Activated CD4-positive, alpha-beta T cell treated with anti-CD3 and anti-CD28 coated beads, Interleukin-2, amount 50 U/mL, for 16 hours (primary cell): ENCODE results near the gene RNASE11.
"Not testable (repeated sequence)": the region's sequence is repeated elsewhere in the genome, so short reads cannot be mapped to it uniquely, and the experiment has no call there.

Experiments used
- DNase-seq: peaks from one replicate; pipeline ENCODE4 v3.0.0-alpha.2; 2020

Gene RNASE11

DNA sequence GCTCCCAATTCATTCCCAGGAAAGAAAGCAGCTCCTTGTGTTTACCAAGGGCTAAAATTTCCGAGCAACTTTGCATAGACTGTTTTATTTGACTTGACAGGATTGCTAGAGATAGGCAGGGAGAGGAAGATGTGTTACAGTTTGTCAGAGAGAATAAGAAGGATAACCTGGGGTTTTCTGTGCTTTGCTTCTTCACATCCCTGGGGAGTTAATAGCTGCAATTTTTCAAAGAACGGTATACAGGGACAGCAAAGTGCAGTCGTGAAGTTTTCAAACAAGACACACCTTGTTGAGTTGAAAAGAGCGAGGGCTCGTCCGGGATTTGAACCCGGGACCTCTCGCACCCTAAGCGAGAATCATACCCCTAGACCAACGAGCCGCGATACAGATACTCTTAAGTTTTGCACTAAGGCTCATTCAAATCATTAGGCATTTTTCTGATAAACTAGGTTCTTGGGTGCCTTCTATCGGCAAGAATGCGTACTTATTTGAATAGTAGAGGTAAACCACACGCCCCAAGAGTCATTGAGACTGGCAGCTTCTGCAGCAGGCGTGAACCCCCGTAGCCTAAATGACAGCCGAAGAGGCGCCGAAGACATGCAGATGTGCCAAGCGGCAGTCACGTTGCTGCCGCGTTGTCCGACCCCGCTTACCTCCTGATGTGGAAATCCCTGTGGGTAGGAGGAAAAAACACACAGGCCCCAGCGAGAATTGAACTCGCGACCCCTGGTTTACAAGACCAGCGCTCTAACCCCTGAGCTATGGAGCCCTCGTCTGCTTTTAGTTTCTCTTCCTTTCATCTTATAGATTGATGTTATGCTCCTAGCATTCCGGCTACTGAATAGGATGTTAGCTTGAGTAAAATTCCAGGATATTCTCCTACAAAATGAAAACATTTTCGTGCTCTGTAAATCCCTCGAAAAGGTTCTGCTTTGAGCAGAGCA lies 25.6 kb upstream of the RNASE11 start:
- peak; percentile 97 for DNase-seq

DNA sequence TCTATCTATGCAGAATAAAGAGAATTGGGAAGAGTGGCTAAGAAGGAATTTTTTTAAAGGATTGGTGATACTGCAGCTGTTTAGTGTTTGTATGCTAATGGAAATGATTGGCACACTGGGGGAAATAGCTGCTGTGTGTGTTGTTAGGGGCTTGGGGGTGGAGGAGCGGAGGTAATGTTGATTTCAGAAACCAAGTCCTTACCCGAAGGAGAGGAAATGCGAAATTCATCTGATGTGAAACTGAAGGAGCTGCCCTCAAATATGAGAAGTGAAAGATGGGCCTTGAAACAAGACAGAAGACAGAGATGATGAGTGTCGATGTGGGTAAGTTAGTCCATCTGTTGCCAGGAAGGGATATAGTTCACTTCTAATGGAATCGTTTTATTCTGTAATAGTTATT lies 24.6 kb upstream of the RNASE11 start:
- DNase-seq: no peak

DNA sequence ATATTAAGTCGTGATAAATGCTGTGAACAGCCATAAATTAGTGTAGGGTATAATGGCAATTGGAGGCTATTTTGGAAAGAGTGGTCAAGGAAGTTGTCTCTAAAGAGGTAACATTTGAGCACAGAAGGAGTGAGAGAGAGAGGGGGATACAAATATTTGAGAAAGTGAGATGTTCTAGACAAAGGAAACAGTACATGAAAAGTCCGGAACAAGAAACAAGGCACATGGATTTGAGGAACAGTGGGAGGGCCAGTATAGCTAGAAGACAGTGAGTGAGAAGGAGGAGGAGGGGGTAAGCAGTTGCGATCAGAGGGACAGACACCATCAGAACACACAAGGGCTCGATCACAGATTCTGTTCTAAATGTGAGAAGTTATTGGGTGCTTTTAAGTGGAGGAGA lies 23.5 kb upstream of the RNASE11 start:
- DNase-seq: no peak

DNA sequence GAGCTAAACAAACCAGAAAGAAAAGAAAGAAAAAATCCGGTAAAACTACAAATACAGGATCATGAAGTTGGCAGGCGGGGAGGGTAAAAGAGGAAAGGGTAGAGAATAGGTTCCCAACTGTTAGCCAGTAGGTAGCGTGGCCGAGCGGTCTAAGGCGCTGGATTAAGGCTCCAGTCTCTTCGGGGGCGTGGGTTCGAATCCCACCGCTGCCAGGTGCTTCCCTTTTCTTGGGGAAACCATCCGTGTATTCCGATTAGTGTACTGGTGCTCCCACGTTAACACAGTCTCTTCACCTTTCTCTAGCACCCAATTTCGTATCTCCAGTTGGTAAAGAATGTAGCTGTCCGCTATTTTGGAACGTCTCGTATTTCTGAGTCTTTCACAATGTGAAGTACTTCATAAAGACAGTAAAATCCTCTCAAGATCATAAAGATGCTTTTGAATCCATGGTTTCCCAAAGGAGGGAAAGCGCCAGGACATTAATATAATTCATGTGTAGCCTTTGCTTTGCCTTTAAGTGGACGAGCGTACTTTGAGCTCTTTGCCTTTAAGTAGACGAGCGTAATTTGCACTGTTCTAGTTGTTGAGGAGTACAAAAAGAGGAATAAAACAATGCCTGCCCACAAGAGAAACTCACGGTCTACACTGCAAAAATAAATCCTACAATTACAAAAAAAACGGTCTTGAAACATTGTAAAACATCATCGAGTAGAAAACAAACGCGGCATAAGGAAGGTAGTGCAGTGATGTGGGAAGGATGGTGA lies 22.4 kb upstream of the RNASE11 start:
- DNase-seq: peak; percentile 90

DNA sequence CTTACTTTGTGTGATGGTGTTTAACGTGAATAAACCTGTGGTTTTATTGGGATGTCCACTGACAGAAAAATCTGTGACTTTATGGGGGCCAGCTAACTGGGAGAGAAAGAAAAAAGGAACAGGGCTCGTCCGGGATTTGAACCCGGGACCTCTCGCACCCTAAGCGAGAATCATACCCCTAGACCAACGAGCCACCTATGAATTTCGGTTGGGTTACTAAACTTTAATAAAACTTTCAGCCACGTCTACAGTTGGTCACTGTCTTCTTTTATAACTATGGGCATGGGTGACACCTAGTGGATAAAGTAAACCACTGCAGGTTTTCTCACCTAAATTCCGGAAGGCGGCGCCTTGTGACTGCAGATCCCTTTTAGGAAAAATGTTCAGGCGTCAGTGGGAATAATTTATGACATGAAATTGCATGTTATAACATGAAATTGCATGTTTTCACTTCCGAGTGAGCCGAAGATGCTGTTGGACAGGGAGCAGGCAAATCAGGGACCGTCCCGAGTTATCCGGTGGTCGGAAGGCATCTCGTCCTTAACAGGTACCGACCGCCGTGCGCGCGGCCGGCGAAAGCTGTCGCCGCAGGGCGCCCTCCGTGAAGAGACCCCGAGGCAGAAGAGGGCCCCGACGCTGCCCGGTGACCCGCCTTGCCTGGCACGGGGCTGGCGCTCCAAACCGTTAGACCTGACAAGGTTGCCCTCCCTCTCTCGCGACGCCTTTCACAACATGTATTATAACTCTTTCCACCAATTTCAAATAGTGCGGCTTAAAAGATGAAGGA lies 21.6 kb upstream of the RNASE11 start:
- peak; percentile 92 for DNase-seq

DNA sequence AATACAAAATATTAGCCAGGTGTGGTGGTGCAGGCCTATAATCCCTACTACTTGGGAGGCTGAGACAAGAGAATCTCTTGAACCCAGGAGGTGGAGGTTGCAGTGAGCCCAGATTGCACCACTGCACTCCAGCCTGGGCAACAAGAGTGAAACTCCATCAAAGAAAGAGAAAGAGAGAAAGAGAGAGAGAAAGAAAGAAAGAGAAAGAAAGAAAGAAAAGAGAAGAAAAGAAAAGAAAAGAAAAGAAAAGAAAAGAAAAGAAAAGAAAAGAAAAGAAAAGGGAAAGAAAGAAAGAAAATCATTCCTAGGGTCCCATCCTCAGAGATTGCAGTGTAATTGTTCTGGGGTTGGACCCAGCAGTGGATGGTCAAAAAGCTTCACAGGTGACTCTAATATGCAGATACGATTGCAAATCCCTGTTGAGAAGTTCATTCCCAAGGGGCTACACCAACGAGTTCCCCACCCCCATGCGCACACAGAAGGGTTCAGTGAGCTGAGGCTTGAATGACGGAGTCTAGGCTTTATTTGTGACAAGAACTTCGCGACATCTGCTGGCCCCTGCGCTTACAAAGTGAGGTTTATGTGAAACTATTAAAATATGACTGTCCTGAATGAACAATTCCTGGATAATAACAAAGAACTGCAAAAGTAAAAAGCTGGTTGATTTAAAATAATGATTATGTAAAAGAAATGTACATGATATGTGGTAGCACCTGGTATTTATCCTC lies 20.7 kb upstream of the RNASE11 start:
- no peak for DNase-seq

DNA sequence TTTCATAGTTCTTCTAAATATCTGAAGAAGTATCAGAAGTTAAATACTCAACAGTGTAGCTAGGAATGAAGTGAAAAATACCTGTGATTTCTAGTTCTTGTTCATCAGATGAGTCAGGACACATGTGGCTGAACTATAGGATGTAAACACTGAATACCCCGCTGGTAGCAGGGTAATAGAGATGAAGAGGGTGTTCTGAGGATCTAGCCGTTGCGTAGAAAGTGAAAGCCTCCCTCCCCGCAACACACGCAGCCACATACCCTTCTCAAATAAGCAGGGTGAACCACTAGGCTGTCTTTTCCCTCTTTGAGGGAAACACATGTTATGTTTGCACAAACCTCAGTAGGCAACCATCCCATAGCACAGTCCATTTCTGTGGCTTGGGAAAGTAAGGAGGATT lies 19.8 kb upstream of the RNASE11 start:
- peak; percentile 61 for DNase-seq

DNA sequence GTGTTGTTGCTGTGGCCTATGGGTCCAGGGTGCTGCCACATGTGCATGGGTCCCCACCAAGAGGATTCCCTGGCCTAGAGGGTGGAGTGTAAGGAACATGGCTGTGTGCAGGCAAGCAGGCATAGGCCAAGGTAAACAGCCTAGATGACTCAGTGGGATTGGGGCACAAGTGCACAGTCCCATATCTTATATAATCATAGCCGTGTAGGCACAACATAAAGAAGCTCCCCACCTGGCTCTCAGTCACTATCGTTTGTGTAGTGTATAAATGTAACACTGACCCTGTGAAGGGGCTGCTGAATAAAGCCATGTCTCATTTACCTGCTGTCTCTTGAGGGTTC lies 19.1 kb upstream of the RNASE11 start:
- no peak for DNase-seq

DNA sequence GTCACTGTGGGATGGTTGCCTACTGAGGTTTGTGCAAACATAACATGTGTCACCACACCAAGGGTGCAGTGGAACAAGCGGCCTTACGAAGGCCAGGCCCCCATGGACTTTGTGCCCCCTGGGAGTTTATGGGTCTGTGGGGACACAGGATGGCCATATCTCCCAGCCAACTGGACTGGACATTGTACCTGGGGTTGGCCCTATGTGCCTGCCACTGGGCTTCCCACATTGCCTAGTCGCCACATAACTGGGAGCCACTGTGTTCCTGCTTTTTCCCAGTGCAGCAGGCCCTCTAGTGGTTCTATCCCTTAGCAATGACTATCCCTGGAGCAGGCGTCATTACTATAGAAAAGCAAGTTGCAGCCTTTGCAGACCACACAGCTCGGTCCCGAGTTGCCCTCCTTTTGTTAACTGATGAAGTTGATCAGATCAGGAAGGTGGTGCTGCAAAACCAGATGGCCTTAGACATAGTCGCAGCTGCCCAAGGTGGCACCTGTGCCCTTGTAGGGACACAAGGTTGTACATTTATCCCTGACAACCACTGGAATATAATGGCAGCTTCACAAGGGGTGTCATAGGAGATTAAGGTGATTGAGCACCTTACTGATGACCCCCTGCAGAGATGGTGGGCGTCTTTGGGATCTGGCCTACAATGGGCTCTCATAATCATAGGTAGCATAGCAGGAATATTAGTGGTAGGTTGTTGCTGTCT lies 18.5 kb upstream of the RNASE11 start:
- DNase-seq: no peak

DNA sequence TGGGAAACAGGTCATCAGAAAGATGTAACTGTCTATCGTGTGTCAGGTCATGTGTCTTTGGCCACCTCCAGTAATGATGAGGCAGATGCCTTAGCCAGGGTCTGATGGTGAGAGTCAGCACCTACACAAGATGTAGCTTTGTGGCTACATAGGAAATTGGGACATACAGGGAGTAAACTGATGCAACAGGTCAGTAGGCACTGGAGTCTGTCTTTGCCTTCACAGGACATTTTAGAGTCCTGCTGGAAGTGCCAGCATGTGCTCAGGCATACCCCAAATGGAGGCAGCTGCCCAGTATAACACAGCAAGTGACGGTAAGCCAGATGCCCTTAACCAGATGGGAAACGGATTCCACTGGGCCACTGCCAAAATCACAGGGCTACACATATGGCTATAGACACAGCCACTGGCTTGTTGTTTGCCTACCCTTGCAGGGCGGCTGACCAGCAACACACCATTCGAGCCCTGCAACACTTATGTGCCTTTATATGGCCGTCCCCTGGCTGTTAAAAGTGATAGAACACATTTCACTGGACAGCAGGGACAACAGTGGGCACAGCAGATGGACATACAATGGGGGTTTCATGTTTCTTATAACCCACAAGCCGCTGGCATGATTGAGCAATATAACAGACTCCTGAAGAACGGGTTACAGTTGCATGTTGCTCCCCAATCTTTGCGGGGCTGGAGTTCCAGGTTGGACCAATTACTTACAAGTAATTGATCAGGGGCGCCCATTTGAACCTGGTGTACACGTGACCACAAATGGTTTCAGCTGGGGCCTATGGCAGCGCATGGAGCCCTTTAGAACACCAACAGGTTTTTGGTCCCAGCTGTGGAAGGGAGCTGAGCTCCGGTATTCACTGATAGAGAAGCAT lies 16.3 kb upstream of the RNASE11 start:
- no peak for DNase-seq

DNA sequence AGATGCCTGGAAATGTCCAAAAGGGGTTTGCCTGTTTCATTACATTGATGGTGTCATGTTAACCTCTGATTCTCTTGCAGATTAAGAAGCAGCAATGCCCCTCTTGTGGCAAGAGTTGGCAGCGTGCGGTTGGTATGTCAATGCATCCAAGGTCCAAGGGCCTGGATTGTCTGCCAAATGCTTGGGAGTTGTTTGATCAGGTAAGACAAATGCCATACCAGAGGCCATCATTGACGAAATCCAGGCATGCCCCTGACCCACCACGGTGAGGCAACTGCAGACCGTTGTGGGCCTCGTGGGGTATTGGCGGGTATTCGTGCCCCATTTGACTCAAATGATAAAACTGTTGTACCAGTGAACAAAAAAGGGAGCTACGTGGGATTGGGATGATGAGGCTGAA lies 14.8 kb upstream of the RNASE11 start:
- no peak for DNase-seq

DNA sequence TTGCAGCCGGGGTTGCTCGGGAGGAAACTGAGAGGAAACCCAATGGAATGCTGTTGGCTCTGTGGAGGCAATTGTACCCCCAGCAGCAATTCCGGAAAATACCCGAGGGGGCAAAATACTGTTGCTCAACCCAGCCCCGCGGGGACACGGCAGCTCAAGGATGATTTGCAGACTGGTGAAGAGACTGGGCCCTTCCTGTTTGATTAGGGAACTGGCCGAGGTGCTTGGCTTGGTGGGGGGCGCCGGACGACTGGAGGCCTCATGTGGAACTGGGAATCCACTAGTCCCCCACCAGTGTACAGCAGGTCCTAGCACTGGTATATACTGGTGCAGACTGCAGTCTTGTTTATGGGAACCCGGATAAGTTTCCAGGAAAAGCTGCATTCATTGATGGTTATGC lies 13.7 kb upstream of the RNASE11 start:
- no peak for DNase-seq

DNA sequence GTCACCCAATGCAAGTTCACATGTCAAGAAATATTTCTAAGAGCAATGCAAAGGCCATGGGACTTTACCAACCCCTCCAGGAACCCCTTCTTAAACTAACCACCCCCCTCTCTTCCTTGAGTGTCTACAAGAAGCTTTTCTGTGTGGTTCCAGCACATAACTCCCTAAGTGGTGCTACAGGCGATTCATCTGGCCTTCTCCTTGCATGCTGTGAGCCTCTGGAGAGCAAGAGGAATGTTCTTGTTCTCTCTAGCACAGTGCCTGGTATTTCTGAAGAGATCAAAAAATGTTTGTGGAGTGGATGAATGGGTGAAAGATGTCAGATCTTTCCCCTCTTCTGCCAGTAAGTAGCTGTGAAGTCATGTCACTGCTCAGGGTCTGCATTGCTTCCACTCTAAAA lies 9.3 kb upstream of the RNASE11 start:
- DNase-seq: no peak

DNA sequence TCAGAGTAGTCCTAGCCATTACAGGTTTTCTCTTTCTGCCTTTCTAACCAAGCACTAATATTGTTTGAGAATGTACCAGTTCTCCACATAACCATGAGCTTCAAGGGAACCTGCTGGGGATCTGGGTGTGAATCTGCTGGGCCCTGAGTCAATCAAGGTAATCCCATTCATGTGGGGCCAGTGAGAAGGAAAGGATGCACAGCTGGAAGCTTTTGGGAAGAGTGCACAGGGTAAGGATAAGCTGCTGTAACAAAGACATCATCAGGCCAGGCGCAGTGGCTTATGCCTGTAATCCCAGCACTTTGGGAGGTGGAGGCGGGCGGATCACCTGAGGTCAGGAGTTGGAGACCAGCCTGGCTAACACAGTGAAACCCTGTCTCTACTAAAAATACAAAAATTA lies 7.9 kb upstream of the RNASE11 start:
- not testable (repeated sequence) for DNase-seq

DNA sequence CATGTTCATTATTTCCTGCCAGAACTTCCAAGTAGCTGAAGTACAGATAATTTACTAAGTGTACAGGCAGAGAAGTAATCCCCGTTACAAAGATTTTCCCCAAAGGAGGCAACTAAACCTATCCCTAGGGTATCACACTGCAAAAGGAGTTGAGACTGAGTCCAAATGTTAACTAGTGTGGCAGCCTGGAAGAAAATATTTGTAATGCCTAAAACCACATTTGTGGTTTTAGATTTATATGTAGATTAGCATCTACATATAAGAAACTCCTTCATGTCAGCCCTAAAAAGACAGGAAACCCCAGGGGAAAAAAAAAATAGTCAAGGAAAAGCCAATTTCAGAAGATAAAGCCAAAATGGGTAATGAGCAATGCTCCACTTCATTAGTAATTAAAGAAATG lies 4.8 kb upstream of the RNASE11 start:
- no peak for DNase-seq

DNA sequence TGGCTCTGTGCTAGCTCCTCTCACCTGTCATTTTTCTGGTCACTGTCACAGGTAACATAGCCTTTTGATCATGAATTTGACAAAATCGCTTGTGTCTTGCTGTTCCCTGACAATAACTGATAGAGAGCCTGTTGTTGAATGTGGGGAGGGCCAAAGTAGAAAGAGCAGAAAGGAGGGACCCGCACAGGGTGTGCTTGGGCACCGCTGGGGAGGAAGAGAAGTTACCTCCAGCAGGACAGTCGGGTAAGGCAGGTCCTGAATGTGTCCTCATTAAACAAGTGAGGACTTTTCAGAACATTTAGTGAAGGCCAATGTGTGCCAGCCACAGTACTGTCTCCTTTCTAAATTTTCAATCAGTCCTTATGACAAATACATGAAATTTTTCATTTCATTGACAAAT lies 3.4 kb upstream of the RNASE11 start, which contains the start of gene RNASE12:
TSS of gene RNASE12 (minus strand) at position 142 of the 400 bp plus-strand sequence. CDS start 653 bp downstream, outside the sequence.
- DNase-seq: no peak

DNA sequence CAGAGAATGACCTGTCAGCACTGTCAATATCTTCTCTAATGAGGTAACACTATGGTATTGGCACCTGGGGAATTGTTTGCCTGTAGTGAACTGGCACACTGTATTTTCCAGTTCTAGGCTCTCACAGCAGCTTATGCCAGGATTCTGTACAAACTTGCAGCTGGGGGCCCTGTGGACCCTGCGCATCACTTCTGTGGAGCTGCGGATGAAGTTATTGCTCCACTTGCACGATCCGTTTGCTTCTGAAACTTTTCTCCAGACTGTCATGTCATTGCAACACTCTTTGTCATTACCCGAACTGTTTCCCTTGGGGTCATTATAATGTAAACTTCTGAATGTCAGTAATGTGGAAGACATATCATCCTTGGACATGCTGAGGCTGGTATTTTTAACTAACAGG lies 3.9 kb downstream of the RNASE11 start:
- DNase-seq: no peak

DNA sequence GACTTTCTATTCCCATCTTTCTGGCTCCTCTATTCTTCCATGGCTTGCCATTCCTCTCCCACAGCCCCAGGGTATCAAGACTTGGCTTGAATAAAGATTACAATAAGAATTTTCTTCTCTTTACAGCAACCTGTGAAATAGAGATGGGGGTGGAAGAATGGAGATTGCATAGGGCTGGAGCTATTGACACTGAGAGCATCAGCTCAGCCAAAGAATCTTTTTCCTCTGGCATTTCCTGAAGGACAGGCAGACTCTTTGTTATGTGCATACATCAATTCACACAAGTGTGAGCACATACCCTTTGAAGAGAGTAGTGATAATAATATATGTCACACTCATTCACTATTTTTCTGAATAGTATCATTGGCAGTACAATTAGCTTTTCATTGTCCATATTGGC lies 4.7 kb downstream of the RNASE11 start:
- no peak for DNase-seq

DNA sequence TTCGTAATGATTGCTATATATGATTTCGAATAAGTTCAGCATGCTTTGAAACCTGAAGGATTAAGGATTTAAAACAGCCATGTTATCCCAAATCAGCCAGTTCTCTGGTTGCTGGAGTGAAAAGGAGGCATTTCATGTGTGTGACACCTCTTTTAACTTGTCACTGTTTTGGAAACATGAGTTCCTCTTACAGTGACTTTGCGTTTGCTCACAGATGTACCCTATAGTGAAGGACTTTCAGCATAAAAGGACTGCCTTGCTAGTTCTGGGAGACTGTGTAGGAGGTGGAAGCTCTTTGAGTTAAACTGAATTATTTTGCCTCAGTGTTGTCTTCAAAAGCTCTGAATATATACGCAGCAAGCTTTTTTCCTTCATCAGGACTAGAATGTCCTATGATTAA lies 7.6 kb downstream of the RNASE11 start:
- no peak for DNase-seq

DNA sequence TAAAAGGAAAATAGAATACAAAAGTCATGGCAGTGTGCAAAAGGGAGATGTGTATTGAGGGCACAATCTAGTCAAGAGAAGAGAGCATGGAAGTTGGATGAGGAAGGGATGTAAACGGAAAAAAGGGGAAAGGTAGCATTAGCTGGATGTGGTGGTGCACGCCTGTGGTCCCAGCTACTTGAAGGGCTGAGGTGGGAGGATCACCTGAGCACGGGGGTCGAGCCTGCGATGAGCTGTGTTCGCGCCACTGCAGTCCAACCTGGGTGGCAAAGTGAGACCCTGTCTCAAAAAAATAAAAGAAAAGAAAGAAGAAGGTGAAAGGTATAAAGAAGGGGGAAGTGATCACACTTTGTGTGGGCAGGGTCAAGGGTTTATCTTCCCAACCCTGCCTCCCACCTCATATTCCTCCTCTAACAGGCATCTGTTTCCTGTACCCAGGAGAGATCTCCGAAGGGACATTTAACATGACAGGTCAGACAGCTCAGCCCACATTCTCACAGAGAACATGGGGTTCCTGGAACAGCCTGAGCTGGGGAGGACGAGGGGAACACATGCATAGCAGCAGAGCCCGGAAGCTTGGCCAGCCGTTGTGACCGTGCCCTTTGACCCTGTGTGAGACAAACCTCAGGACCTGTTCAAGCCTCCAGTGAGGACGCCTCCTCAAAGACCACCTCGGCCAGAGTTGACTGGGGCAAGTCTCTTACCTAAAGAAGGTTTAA lies 8.9 kb downstream of the RNASE11 start:
- no peak for DNase-seq
